ENCODE results near the gene GSX2. TPM values are rescaled to one million over a fixed set of nuclear protein-coding genes. Genes with fewer than 3 reads are reported as not detected.

The GSX2 gene
- polyA plus RNA-seq, 1 donor (not counting 4 experiments of a cell fraction or from before 2014, with no cell fraction given) = not detected

- no peak overlapping the region for H3K9ac ChIP-seq (ENCODE audit: control insufficient read depth, extremely low read depth, insufficient read depth, low read length)
- dilution Hi-C loops (cut with MboI; ENCODE audit: extremely low pct_ligation_motif_present, low sequenced_read_pairs) = no loop called here
- H4K20me1 ChIP-seq (ENCODE audit: control insufficient read depth, extremely low read depth, insufficient read depth, low read length) = no peaks in the 10 kb centered on the region
- FAIRE-seq (no peak), DNase-seq (ENCODE audit: low read depth, low spot score) (no peak)
- H3K4me2 ChIP-seq (ENCODE audit: control insufficient read depth, extremely low read depth, insufficient read depth, low read depth, low read length) = peak overlapping the region; percentile 82
- peaks cover 95% of the 10 kb centered on the region for H3K27me3 ChIP-seq (ENCODE audit: control insufficient read depth, extremely low read depth, insufficient read depth, low read length)
- peak overlapping the region in 2 of 3 experiments; percentile 38 to 51 for H3K4me3 ChIP-seq (ENCODE audit: control insufficient read depth in 2 of 3, extremely low read depth in 1 of 3, insufficient read depth in 2 of 3, low read depth in 1 of 3, low read length in 3 of 3)
- H3K36me3 ChIP-seq (ENCODE audit: control insufficient read depth in 2 of 2, extremely low read depth in 1 of 2, insufficient read depth in 2 of 2, low read length in 2 of 2) = no peaks in the 10 kb centered on the region
- H3K27ac ChIP-seq (ENCODE audit: control insufficient read depth, insufficient read depth, low read length) = no peak overlapping the region
- H3K79me2 ChIP-seq (ENCODE audit: control insufficient read depth, insufficient read depth, low read length) = no peaks in the 10 kb centered on the region
- peaks cover 30% of the 10 kb centered on the region for H3K4me1 ChIP-seq (ENCODE audit: control insufficient read depth, extremely low read depth, insufficient read depth, low read length)
- H3K9me1 ChIP-seq (ENCODE audit: control insufficient read depth, extremely low read depth, insufficient read depth, low read length) = no peaks in the 10 kb centered on the region
- peak overlapping the region; percentile 33 for H2AFZ ChIP-seq (ENCODE audit: control insufficient read depth, low read length)
- no peaks in the 10 kb centered on the region for H3K9me3 ChIP-seq (ENCODE audit: control insufficient read depth, low read depth, low read length)
- TF ChIP-seq, protein P1, sequence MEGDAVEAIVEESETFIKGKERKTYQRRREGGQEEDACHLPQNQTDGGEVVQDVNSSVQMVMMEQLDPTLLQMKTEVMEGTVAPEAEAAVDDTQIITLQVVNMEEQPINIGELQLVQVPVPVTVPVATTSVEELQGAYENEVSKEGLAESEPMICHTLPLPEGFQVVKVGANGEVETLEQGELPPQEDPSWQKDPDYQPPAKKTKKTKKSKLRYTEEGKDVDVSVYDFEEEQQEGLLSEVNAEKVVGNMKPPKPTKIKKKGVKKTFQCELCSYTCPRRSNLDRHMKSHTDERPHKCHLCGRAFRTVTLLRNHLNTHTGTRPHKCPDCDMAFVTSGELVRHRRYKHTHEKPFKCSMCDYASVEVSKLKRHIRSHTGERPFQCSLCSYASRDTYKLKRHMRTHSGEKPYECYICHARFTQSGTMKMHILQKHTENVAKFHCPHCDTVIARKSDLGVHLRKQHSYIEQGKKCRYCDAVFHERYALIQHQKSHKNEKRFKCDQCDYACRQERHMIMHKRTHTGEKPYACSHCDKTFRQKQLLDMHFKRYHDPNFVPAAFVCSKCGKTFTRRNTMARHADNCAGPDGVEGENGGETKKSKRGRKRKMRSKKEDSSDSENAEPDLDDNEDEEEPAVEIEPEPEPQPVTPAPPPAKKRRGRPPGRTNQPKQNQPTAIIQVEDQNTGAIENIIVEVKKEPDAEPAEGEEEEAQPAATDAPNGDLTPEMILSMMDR (optimal IDR thresholded peaks at IDR 0.05 in 1 of 3, IDR thresholded peaks at IDR 0.05 in 1 of 3, conservative IDR thresholded peaks at IDR 0.05 in 1 of 3; ENCODE audit: extremely low read depth in 1 of 3, insufficient read depth in 2 of 3, low read length in 3 of 3) = no peak
- peak; percentile 97 for TF ChIP-seq EZH2 (IDR thresholded peaks at IDR 0.05; ENCODE audit: low read length)
These were observed 1.5 kb downstream of the GSX2 start for GRCh38 chr4:54101190-54102041.

- FAIRE-seq (no peak), DNase-seq (ENCODE audit: low read depth, low spot score) (no peak)
- H3K36me3 ChIP-seq (ENCODE audit: control insufficient read depth in 2 of 2, extremely low read depth in 1 of 2, insufficient read depth in 2 of 2, low read length in 2 of 2) = no peaks in the 10 kb centered on the region
- dilution Hi-C loops (cut with MboI; ENCODE audit: extremely low pct_ligation_motif_present, low sequenced_read_pairs) = no loop called here
- H3K9me3 ChIP-seq (ENCODE audit: control insufficient read depth, low read depth, low read length) = no peaks in the 10 kb centered on the region
- TF ChIP-seq, protein P1 (optimal IDR thresholded peaks at IDR 0.05 in 1 of 3, IDR thresholded peaks at IDR 0.05 in 1 of 3, conservative IDR thresholded peaks at IDR 0.05 in 1 of 3; ENCODE audit: extremely low read depth in 1 of 3, insufficient read depth in 2 of 3, low read length in 3 of 3) = no peak
- TF ChIP-seq EZH2 (IDR thresholded peaks at IDR 0.05; ENCODE audit: low read length) = no peak
- no peaks in the 10 kb centered on the region for H3K79me2 ChIP-seq (ENCODE audit: control insufficient read depth, insufficient read depth, low read length)
- no peaks in the 10 kb centered on the region for H4K20me1 ChIP-seq (ENCODE audit: control insufficient read depth, extremely low read depth, insufficient read depth, low read length)
- no peak overlapping the region for H3K9ac ChIP-seq (ENCODE audit: control insufficient read depth, extremely low read depth, insufficient read depth, low read length)
- H3K9me1 ChIP-seq (ENCODE audit: control insufficient read depth, extremely low read depth, insufficient read depth, low read length) = no peaks in the 10 kb centered on the region
- H3K4me3 ChIP-seq (ENCODE audit: control insufficient read depth in 2 of 3, extremely low read depth in 1 of 3, insufficient read depth in 2 of 3, low read depth in 1 of 3, low read length in 3 of 3) = no peak overlapping the region
- H3K27me3 ChIP-seq (ENCODE audit: control insufficient read depth, extremely low read depth, insufficient read depth, low read length) = peaks cover 93% of the 10 kb centered on the region
- no peak overlapping the region for H2AFZ ChIP-seq (ENCODE audit: control insufficient read depth, low read length)
- H3K27ac ChIP-seq (ENCODE audit: control insufficient read depth, insufficient read depth, low read length) = no peak overlapping the region
- H3K4me2 ChIP-seq (ENCODE audit: control insufficient read depth, extremely low read depth, insufficient read depth, low read depth, low read length) = no peak overlapping the region
- H3K4me1 ChIP-seq (ENCODE audit: control insufficient read depth, extremely low read depth, insufficient read depth, low read length) = peaks cover 28% of the 10 kb centered on the region
These were observed 2.7 kb downstream of the GSX2 start for GRCh38 chr4:54102531-54103106.
